Liver (tissue), 9 donors: Measurements from ENCODE around the gene PHF3. TPM values are rescaled to one million over a fixed set of nuclear protein-coding genes. Genes with fewer than 3 reads are reported as not detected.

Experiments used
- DNase-seq: peaks from one replicate; pipeline ENCODE4 v3.0.0-alpha.2; 2017; ENCODE audit warnings: low spot score
- H3K27ac ChIP-seq, 2 donors: one replicate each; pipeline ENCODE4 v1.7.0; 2013; ENCODE audit warnings: inconsistent platforms in 2 of 2, low read length in 2 of 2, control low read depth in 1 of 2, low read depth in 1 of 2, mild to moderate bottlenecking in 1 of 2
- H3K27me3 ChIP-seq, 4 donors: one replicate each; pipeline versions ENCODE4 v1.6.1 to v1.7.0; 2013; ENCODE audit warnings: low read length in 3 of 4, inconsistent platforms in 1 of 4, mild to moderate bottlenecking in 1 of 4, moderate library complexity in 1 of 4; ENCODE audit not compliant: control insufficient read depth in 4 of 4, insufficient read depth in 4 of 4
- H3K36me3 ChIP-seq, 4 donors: one replicate each; pipeline versions ENCODE4 v1.6.1 to v1.7.0; 2013; ENCODE audit warnings: low read length in 3 of 4, mild to moderate bottlenecking in 3 of 4, low read depth in 1 of 4, moderate library complexity in 1 of 4; ENCODE audit not compliant: control insufficient read depth in 4 of 4, insufficient read depth in 3 of 4
- H3K4me1 ChIP-seq, 4 donors: one replicate each; pipeline versions ENCODE4 v1.6.1 to v1.7.0; 2013; ENCODE audit warnings: low read length in 3 of 4, mild to moderate bottlenecking in 3 of 4, moderate library complexity in 1 of 4; ENCODE audit not compliant: control insufficient read depth in 4 of 4, insufficient read depth in 4 of 4
- H3K4me3 ChIP-seq, 3 donors: one replicate each; pipeline versions ENCODE4 v1.6.1 to v1.7.0; 2013; ENCODE audit warnings: low read length in 3 of 3, control low read depth in 1 of 3, low read depth in 1 of 3, mild to moderate bottlenecking in 1 of 3
- H3K9ac ChIP-seq, 2 donors: one replicate each; pipeline ENCODE4 v1.7.0; 2013; ENCODE audit warnings: low read length in 2 of 2, mild to moderate bottlenecking in 2 of 2, moderate library complexity in 2 of 2, control low read depth in 1 of 2, low read depth in 1 of 2
- H3K9me3 ChIP-seq, 4 donors: one replicate each; pipeline versions ENCODE4 v1.6.1 to v1.7.0; 2013; ENCODE audit warnings: low read length in 3 of 4; ENCODE audit not compliant: control insufficient read depth in 4 of 4
- EGR1 ChIP-seq, 2 donors: IDR thresholded peaks; 2 replicates each; pipeline ENCODE4 v1.6.1; 2016 to 2018; ENCODE audit warnings: antibody characterized with exemption in 2 of 2, low read depth in 2 of 2
- FOXA1 ChIP-seq: IDR thresholded peaks from 2 replicates; pipeline ENCODE4 v1.6.1; 2016; ENCODE audit warnings: antibody characterized with exemption
- GABPA ChIP-seq, 2 donors: IDR thresholded peaks in 1 of 2; conservative IDR thresholded peaks in 1 of 2; 2 replicates each; pipeline ENCODE4 v1.6.1; 2016; ENCODE audit warnings: antibody characterized with exemption in 2 of 2, mild to moderate bottlenecking in 1 of 2, moderate library complexity in 1 of 2
- HNF4A ChIP-seq, 2 donors: conservative IDR thresholded peaks; 2 replicates each; pipeline ENCODE4 v1.6.1; 2016; ENCODE audit warnings: antibody characterized with exemption in 2 of 2, mild to moderate bottlenecking in 2 of 2
- HNF4G ChIP-seq: IDR thresholded peaks from 2 replicates; pipeline ENCODE4 v1.6.1; 2016; ENCODE audit warnings: antibody characterized with exemption
- JUND ChIP-seq, 2 donors: IDR thresholded peaks; 2 replicates each; pipeline ENCODE4 v1.6.1; 2016; ENCODE audit warnings: antibody characterized with exemption in 2 of 2
- NR2F2 ChIP-seq: IDR thresholded peaks from 2 replicates; pipeline ENCODE4 v1.6.1; 2016; ENCODE audit warnings: antibody characterized with exemption
- RAD21 ChIP-seq, 2 donors: IDR thresholded peaks; 2 replicates each; pipeline ENCODE4 v1.6.1; 2016; ENCODE audit warnings: antibody characterized with exemption in 2 of 2, mild to moderate bottlenecking in 2 of 2
- RXRA ChIP-seq, 2 donors: IDR thresholded peaks; 2 replicates each; pipeline ENCODE4 v1.6.1; 2017 to 2018; ENCODE audit warnings: antibody characterized with exemption in 2 of 2, mild to moderate bottlenecking in 1 of 2
- SP1 ChIP-seq: IDR thresholded peaks from 2 replicates; pipeline ENCODE4 v1.6.1; 2018; ENCODE audit warnings: antibody characterized with exemption, mild to moderate bottlenecking
- YY1 ChIP-seq: IDR thresholded peaks from 2 replicates; pipeline ENCODE4 v1.6.1; 2016; ENCODE audit warnings: antibody characterized with exemption, mild to moderate bottlenecking
- WGBS: extraction: QIAGEN DNeasy Blood & Tissue Kit; methylation state at CpG from one replicate; pipeline ENCODE4 v1.1.7; 2013; 5-methylcytosine and 5-hydroxymethylcytosine counted together
- polyA plus RNA-seq, 2 donors: library from polyadenylated mRNA; stranded (reverse) in 1 of 2; unstranded in 1 of 2; fragments of 200-250 nt in 1 of 2; fragments of >200 nt in 1 of 2; fragmentation: Nextera tagmentation in 1 of 2; extraction: Ambion mirVana in 1 of 2; gene quantifications; one replicate each; pipeline versions ENCODE4 v1.2.1 to v1.2.3, GENCODE V29; 2013 to 2015
- total RNA-seq, 2 donors: library from RNA; depleted of rRNA; stranded (reverse); fragments of >200 nt; gene quantifications; one replicate each; pipeline ENCODE4 v1.2.3, GENCODE V29; 2014
- TF ChIP-seq, protein P1 (sequence below): IDR thresholded peaks from 2 replicates; pipeline ENCODE4 v1.6.1; 2016; ENCODE audit warnings: antibody characterized with exemption
- TF ChIP-seq, protein P2 (sequence below): IDR thresholded peaks from 2 replicates; pipeline ENCODE4 v1.6.1; 2016; ENCODE audit warnings: antibody characterized with exemption
- TF ChIP-seq, protein P3 (sequence below): fragments of 150-350 bp; IDR thresholded peaks from 2 replicates; pipeline ENCODE4 v1.5.1; 2017; ENCODE audit warnings: improper control_type of control experiment, low read depth, low read length; ENCODE audit not compliant: missing input control
- TF ChIP-seq, protein P4 (sequence below): IDR thresholded peaks from 2 replicates; pipeline ENCODE4 v1.6.1; 2016; ENCODE audit warnings: antibody characterized with exemption, mild to moderate bottlenecking
- donor health status: healthy.
- donor health status: healthy.
- donor health status: healthy.
- donor health status: healthy.
- donor health status: healthy.

Gene PHF3
- total and polyA plus RNA-seq, 4 donors = 7.7 to 38.9 (median 25.1) TPM

DNA sequence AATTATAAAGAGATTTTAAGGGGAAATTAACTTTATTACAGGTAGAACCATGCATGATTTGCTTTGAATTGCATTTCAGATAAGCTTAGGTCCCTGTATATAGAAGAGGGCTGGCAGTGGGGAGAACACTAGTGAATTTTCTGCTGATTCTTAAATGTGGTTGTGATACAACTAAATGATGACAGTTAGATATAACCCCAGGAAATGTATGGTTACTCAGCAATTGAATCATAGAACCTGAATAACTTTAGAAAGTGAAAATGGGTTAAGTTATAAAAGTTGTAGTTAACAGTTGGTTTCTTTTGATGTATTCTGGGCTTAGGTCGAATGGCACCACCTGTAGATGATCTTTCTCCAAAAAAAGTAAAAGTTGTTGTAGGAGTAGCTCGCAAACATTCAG is 70.1 kb downstream of the PHF3 start:
- Histone ChIP-seq H3K27me3 (no peaks in the 10 kb centered on the region), H3K4me3 (no peak overlapping the region), H3K4me1 (peaks cover 2 to 32% (median 11%) of the 10 kb centered on the region in 4 donors), H3K9ac (no peak overlapping the region), H3K9me3 (no peaks in the 10 kb centered on the region), H3K27ac (peak overlapping the region in 1 of 2 donors; percentile 11), H3K36me3 (peaks cover 3 to 19% (median 14%) of the 10 kb centered on the region in 4 donors)
- TF ChIP-seq GABPA (IDR thresholded peaks at IDR 0.05 in 1 of 2, conservative IDR thresholded peaks at IDR 0.05 in 1 of 2) = no peak
- WGBS = 82% methylated on average over 2 of the region's 2 CpGs
- no peak for DNase-seq

DNA sequence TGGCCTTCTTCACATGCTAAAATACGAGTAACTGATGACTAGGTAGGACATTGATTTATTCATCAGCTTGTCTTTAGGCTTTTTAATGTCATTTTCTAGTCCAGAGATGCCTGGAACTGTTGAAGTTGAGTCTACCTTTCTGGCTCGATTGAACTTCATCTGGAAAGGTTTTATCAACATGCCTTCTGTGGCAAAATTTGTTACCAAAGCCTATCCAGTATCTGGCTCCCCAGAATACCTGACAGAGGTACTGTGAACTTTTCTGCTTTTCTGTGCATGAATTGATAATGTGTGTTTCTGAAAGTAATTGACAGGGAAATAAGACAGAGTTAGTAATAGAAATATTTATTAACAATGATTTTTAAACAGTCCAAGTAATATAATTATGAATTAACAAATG is 71.0 kb downstream of the PHF3 start:
- Histone ChIP-seq H3K36me3 (peaks cover 4 to 24% (median 19%) of the 10 kb centered on the region in 4 donors), H3K27me3 (no peaks in the 10 kb centered on the region), H3K9ac (no peak overlapping the region), H3K4me1 (peaks cover 2 to 30% (median 11%) of the 10 kb centered on the region in 4 donors), H3K27ac (peak overlapping the region in 1 of 2 donors; percentile 31), H3K4me3 (no peak overlapping the region), H3K9me3 (no peaks in the 10 kb centered on the region)
- TF ChIP-seq RXRA (IDR thresholded peaks at IDR 0.05) = no peak
- TF ChIP-seq, protein P1, sequence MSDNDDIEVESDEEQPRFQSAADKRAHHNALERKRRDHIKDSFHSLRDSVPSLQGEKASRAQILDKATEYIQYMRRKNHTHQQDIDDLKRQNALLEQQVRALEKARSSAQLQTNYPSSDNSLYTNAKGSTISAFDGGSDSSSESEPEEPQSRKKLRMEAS = no peak
- WGBS = 34% methylated on average over 2 of the region's 2 CpGs
- no peak for DNase-seq

DNA sequence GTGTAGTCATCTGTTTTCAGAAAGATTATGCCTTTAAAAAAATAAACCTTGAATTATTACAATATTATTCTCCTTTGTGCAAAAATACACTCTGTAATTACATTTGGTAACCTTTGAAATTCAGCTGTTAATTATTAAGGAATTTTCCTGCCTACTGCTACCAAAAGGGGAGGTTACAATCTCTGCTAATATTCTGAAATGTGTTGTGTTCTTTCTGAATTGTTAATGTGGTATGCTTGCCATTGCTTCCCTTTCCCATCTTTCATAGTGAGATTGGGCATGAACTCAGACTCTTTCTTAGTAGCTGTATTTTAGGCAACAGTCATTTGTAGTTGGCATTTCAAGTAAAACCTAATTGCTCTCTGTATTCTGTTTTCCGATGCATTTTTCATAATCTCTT is 73.0 kb downstream of the PHF3 start:
- no peaks in the 10 kb centered on the region for H3K9me3 ChIP-seq
- H3K27ac ChIP-seq = no peak overlapping the region
- H3K4me1 ChIP-seq = peaks cover 2 to 27% (median 11%) of the 10 kb centered on the region in 4 donors
- H3K9ac ChIP-seq = no peak overlapping the region
- no peaks in the 10 kb centered on the region for H3K27me3 ChIP-seq
- WGBS = 74% methylated on average over 1 of the region's 1 CpG
- no peak for DNase-seq
- no peak overlapping the region for H3K4me3 ChIP-seq
- peak; percentile 2 for TF ChIP-seq YY1
- TF ChIP-seq, protein P2, sequence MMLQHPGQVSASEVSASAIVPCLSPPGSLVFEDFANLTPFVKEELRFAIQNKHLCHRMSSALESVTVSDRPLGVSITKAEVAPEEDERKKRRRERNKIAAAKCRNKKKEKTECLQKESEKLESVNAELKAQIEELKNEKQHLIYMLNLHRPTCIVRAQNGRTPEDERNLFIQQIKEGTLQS = no peak
- peaks cover 11 to 38% (median 33%) of the 10 kb centered on the region in 4 donors for H3K36me3 ChIP-seq

DNA sequence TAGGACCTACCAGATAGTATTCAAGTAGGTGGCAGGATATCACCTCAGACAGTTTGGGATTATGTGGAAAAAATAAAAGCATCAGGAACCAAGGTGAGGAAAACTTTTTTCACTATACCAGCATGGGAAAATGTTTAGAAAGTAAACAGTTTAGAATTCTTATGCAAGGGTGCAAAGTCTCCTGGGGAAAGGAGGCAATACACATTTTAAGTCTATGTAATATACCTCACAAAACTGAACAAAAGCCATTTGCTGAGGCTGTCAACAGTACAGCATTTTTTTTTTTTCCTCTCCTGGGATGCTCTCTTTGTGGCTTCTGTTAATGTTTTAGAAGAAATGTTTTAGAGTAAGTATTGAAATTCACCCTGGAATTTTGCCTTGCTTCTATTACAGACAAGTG is 73.5 kb downstream of the PHF3 start:
- no peak for DNase-seq
- Histone ChIP-seq H3K4me3 (no peak overlapping the region), H3K9me3 (no peaks in the 10 kb centered on the region), H3K9ac (no peak overlapping the region), H3K36me3 (peaks cover 11 to 36% (median 30%) of the 10 kb centered on the region in 4 donors), H3K27ac (peak overlapping the region; percentile 44 to 49), H3K27me3 (no peaks in the 10 kb centered on the region), H3K4me1 (peaks cover 2 to 27% (median 11%) of the 10 kb centered on the region in 4 donors)
- TF ChIP-seq RAD21 (IDR thresholded peaks at IDR 0.05) (peak in 1 of 2 donors; percentile 11), HNF4A (conservative IDR thresholded peaks at IDR 0.05) (peak; percentile 81 to 82), HNF4G (peak; percentile 59), NR2F2 (no peak), GABPA (IDR thresholded peaks at IDR 0.05 in 1 of 2, conservative IDR thresholded peaks at IDR 0.05 in 1 of 2) (no peak), FOXA1 (no peak), EGR1 (IDR thresholded peaks at IDR 0.05; ENCODE audit: low read depth in 2 of 2) (no peak), JUND (IDR thresholded peaks at IDR 0.05) (no peak), SP1 (no peak), RXRA (IDR thresholded peaks at IDR 0.05) (no peak)
- TF ChIP-seq, protein P1 = no peak
- TF ChIP-seq, protein P3, sequence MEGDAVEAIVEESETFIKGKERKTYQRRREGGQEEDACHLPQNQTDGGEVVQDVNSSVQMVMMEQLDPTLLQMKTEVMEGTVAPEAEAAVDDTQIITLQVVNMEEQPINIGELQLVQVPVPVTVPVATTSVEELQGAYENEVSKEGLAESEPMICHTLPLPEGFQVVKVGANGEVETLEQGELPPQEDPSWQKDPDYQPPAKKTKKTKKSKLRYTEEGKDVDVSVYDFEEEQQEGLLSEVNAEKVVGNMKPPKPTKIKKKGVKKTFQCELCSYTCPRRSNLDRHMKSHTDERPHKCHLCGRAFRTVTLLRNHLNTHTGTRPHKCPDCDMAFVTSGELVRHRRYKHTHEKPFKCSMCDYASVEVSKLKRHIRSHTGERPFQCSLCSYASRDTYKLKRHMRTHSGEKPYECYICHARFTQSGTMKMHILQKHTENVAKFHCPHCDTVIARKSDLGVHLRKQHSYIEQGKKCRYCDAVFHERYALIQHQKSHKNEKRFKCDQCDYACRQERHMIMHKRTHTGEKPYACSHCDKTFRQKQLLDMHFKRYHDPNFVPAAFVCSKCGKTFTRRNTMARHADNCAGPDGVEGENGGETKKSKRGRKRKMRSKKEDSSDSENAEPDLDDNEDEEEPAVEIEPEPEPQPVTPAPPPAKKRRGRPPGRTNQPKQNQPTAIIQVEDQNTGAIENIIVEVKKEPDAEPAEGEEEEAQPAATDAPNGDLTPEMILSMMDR = no peak
- TF ChIP-seq, protein P2 = no peak
- TF ChIP-seq, protein P4, sequence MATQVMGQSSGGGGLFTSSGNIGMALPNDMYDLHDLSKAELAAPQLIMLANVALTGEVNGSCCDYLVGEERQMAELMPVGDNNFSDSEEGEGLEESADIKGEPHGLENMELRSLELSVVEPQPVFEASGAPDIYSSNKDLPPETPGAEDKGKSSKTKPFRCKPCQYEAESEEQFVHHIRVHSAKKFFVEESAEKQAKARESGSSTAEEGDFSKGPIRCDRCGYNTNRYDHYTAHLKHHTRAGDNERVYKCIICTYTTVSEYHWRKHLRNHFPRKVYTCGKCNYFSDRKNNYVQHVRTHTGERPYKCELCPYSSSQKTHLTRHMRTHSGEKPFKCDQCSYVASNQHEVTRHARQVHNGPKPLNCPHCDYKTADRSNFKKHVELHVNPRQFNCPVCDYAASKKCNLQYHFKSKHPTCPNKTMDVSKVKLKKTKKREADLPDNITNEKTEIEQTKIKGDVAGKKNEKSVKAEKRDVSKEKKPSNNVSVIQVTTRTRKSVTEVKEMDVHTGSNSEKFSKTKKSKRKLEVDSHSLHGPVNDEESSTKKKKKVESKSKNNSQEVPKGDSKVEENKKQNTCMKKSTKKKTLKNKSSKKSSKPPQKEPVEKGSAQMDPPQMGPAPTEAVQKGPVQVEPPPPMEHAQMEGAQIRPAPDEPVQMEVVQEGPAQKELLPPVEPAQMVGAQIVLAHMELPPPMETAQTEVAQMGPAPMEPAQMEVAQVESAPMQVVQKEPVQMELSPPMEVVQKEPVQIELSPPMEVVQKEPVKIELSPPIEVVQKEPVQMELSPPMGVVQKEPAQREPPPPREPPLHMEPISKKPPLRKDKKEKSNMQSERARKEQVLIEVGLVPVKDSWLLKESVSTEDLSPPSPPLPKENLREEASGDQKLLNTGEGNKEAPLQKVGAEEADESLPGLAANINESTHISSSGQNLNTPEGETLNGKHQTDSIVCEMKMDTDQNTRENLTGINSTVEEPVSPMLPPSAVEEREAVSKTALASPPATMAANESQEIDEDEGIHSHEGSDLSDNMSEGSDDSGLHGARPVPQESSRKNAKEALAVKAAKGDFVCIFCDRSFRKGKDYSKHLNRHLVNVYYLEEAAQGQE = no peak
